Ascending aorta (tissue), 2 donors: Measurements from ENCODE around the gene OTULIN. TPM values are rescaled to one million over a fixed set of nuclear protein-coding genes. Genes with fewer than 3 reads are reported as not detected.

Experiments used
- DNase-seq, 2 donors: peaks; one replicate each; pipeline ENCODE4 v3.0.0-alpha.2; 2019; ENCODE audit warnings: low spot score in 2 of 2
- H3K27ac ChIP-seq, 2 donors: fragments of 200-600 bp; sonication (generic); one replicate each; pipeline ENCODE4 v1.5.1; 2016 to 2017; ENCODE audit warnings: mild to moderate bottlenecking in 1 of 2
- H3K27me3 ChIP-seq: fragments of 200-600 bp; sonication (generic); one replicate; pipeline ENCODE4 v1.5.1; 2017
- H3K36me3 ChIP-seq, 2 donors: fragments of 200-600 bp; sonication (generic); one replicate each; pipeline ENCODE4 v1.5.1; 2016
- H3K4me1 ChIP-seq, 2 donors: fragments of 200-600 bp; sonication (generic); one replicate each; pipeline ENCODE4 v1.5.1; 2016 to 2017; ENCODE audit warnings: mild to moderate bottlenecking in 1 of 2
- H3K4me3 ChIP-seq, 2 donors: fragments of 200-600 bp; sonication (generic); one replicate each; pipeline ENCODE4 v1.5.1; 2016 to 2017; ENCODE audit warnings: mild to moderate bottlenecking in 1 of 2
- H3K9me3 ChIP-seq, 2 donors: fragments of 200-600 bp; sonication (generic); one replicate each; pipeline ENCODE4 v1.5.1; 2016
- CTCF ChIP-seq, 3 experiments: fragments of 200-600 bp in 2 of 3; fragments of 450-650 bp in 1 of 3; sonication (generic) in 2 of 3; IDR thresholded peaks; one replicate each; pipeline ENCODE4 v1.5.1; 2016 to 2019; ENCODE audit warnings: antibody characterized with exemption in 3 of 3, mild to moderate bottlenecking in 1 of 3, moderate library complexity in 1 of 3
- intact Hi-C: fragments of 100-400 bp; cut with DNase I; formaldehyde crosslinking; loops from one replicate; pipeline ENCODE4 v1.15.1; 2023
- total RNA-seq: library from RNA; depleted of rRNA; stranded (reverse); fragments of >200 nt; gene quantifications from one replicate; pipeline ENCODE4 v1.1.0, GENCODE V29; 2016

The OTULIN gene
- total RNA-seq, 1 donor from 2014 or later: 56.9 TPM

GRCh38 chr5:14706615-14707021 lies 42.1 kb downstream of the OTULIN start:
- peaks cover 32 to 44% of the 10 kb centered on the region in 2 donors for H3K36me3 ChIP-seq
- H3K9me3 ChIP-seq: no peaks in the 10 kb centered on the region

GRCh38 chr5:14707811-14708390 lies 43.4 kb downstream of the OTULIN start:
- H3K36me3 ChIP-seq: peaks cover 42 to 56% of the 10 kb centered on the region in 2 donors
- TF ChIP-seq CTCF (IDR thresholded peaks at IDR 0.05): no peak
- H3K27ac ChIP-seq: peak overlapping the region; percentile 78 to 81

More at GRCh38 chr5:14706615-14707021, 42.1 kb downstream of the OTULIN start:
- no peak for DNase-seq
- no peaks in the 10 kb centered on the region for H3K27me3 ChIP-seq
- no peak for TF ChIP-seq CTCF (IDR thresholded peaks at IDR 0.05)
- H3K27ac ChIP-seq: peak overlapping the region; percentile 78 to 81
- intact Hi-C loops: no loop called here
- no peak overlapping the region for H3K4me3 ChIP-seq
- peaks cover 0 to 16% of the 10 kb centered on the region in 2 donors for H3K4me1 ChIP-seq

GRCh38 chr5:14708551-14708950 lies 44.0 kb downstream of the OTULIN start:
- no peak for TF ChIP-seq CTCF (IDR thresholded peaks at IDR 0.05)
- DNase-seq: no peak
- Histone ChIP-seq H3K9me3 (no peaks in the 10 kb centered on the region), H3K27ac (peak overlapping the region; percentile 78 to 81), H3K36me3 (peaks cover 48 to 63% of the 10 kb centered on the region in 2 donors), H3K4me1 (peaks cover 0 to 13% of the 10 kb centered on the region in 2 donors), H3K4me3 (no peak overlapping the region), H3K27me3 (no peaks in the 10 kb centered on the region)
- intact Hi-C loops: no loop called here

More at GRCh38 chr5:14707811-14708390, 43.4 kb downstream of the OTULIN start:
- Histone ChIP-seq H3K4me1 (peaks cover 0 to 13% of the 10 kb centered on the region in 2 donors), H3K27me3 (no peaks in the 10 kb centered on the region), H3K9me3 (no peaks in the 10 kb centered on the region), H3K4me3 (no peak overlapping the region)
- intact Hi-C loops: no loop called here
- DNase-seq: no peak

- peaks cover 61 to 75% of the 10 kb centered on the region in 2 donors for H3K36me3 ChIP-seq
- H3K27ac ChIP-seq: no peak overlapping the region
- no peak overlapping the region for H3K4me3 ChIP-seq
- DNase-seq: no peak
- H3K27me3 ChIP-seq: no peaks in the 10 kb centered on the region
- no peak for TF ChIP-seq CTCF (IDR thresholded peaks at IDR 0.05)
- intact Hi-C loops: no loop called here
- no peaks in the 10 kb centered on the region for H3K9me3 ChIP-seq
- H3K4me1 ChIP-seq: peaks cover 0 to 13% of the 10 kb centered on the region in 2 donors
These were observed 45.9 kb downstream of the OTULIN start for GRCh38 chr5:14710313-14710994.

- no peaks in the 10 kb centered on the region for H3K9me3 ChIP-seq
- no peak overlapping the region for H3K4me3 ChIP-seq
- H3K4me1 ChIP-seq: peaks cover 0 to 5% of the 10 kb centered on the region in 2 donors
- no peak for TF ChIP-seq CTCF (IDR thresholded peaks at IDR 0.05)
- no peak overlapping the region for H3K27ac ChIP-seq
- intact Hi-C loops: no loop called here
- H3K36me3 ChIP-seq: peaks cover 71 to 88% of the 10 kb centered on the region in 2 donors
- no peak for DNase-seq
- no peaks in the 10 kb centered on the region for H3K27me3 ChIP-seq
These were observed 47.6 kb downstream of the OTULIN start for GRCh38 chr5:14712131-14712530.
